Endothelial cell (in vitro differentiated cells): ENCODE data around the gene CHRNG. TPM values are rescaled to one million over a fixed set of nuclear protein-coding genes. Genes with fewer than 3 reads are reported as not detected.

Experiments
- DNase-seq: peaks from one replicate; pipeline ENCODE4 v3.0.0; 2021; ENCODE audit warnings: low spot score
- H3K27ac Mint-ChIP-seq: one replicate; pipeline ENCODE4 v1.8.0; 2021; ENCODE audit warnings: mixed read lengths, inconsistent platforms; ENCODE audit not compliant: unreplicated experiment
- H3K27me3 Mint-ChIP-seq: one replicate; pipeline ENCODE4 v1.8.0; 2021; ENCODE audit warnings: mild to moderate bottlenecking, moderate library complexity, mixed read lengths, inconsistent platforms; ENCODE audit not compliant: unreplicated experiment
- H3K36me3 Mint-ChIP-seq: one replicate; pipeline ENCODE4 v1.8.0; 2021; ENCODE audit warnings: mild to moderate bottlenecking, low read depth, mixed read lengths, inconsistent platforms; ENCODE audit not compliant: unreplicated experiment
- H3K4me1 Mint-ChIP-seq: one replicate; pipeline ENCODE4 v1.8.0; 2021; ENCODE audit warnings: mild to moderate bottlenecking, mixed read lengths, inconsistent platforms; ENCODE audit not compliant: unreplicated experiment
- H3K4me3 Mint-ChIP-seq: one replicate; pipeline ENCODE4 v1.8.0; 2021; ENCODE audit warnings: mild to moderate bottlenecking, mixed read lengths, inconsistent platforms; ENCODE audit not compliant: unreplicated experiment
- H3K9me3 Mint-ChIP-seq: one replicate; pipeline ENCODE4 v1.8.0; 2021; ENCODE audit warnings: mixed read lengths, inconsistent platforms; ENCODE audit not compliant: unreplicated experiment
- total RNA-seq: library from RNA; stranded (reverse); fragmentation: NEBNext Ultra II Directional; extraction: Animal tissue kit (Norgen Biotek cat#: 25700); gene quantifications from one replicate; pipeline ENCODE4 v1.2.1, GENCODE V29; 2021; ENCODE audit not compliant: unreplicated experiment
- TF ChIP-seq, protein P1 (sequence below): fragments of 200-600 bp; sonication (generic); IDR thresholded peaks from one replicate; pipeline ENCODE4 v1.5.0; 2021; ENCODE audit warnings: antibody characterized with exemption; ENCODE audit not compliant: unreplicated experiment

Gene CHRNG
- total RNA-seq, 1 donor from 2014 or later: not detected

DNA sequence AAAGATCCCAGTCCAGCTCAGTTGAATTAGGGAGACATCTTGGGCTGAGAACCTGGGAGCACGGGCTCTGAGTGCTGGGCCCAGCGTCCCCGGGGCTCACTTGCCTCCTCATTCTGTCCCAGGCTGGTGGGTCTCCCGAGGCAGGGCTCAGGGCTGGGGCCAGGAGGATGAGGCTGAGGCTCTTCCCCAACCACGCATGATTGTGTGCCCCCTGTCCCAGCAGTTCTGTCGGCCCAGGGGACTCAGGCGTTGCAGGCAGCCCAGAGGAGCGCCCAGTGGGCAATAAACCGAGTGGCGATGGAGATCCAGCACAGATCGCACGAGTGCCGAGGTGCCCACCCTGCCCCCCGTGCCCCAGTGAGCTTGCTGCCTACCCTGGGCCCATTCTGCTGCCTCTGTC lies 18.4 kb upstream of the CHRNG start:
- no peaks in the 10 kb centered on the region for H3K36me3 Mint-ChIP-seq
- no peaks in the 10 kb centered on the region for H3K9me3 Mint-ChIP-seq
- no peak for DNase-seq
- peaks cover 2% of the 10 kb centered on the region for H3K4me1 Mint-ChIP-seq
- peaks cover 6% of the 10 kb centered on the region for H3K27me3 Mint-ChIP-seq
- no peak overlapping the region for H3K27ac Mint-ChIP-seq
- TF ChIP-seq, protein P1, sequence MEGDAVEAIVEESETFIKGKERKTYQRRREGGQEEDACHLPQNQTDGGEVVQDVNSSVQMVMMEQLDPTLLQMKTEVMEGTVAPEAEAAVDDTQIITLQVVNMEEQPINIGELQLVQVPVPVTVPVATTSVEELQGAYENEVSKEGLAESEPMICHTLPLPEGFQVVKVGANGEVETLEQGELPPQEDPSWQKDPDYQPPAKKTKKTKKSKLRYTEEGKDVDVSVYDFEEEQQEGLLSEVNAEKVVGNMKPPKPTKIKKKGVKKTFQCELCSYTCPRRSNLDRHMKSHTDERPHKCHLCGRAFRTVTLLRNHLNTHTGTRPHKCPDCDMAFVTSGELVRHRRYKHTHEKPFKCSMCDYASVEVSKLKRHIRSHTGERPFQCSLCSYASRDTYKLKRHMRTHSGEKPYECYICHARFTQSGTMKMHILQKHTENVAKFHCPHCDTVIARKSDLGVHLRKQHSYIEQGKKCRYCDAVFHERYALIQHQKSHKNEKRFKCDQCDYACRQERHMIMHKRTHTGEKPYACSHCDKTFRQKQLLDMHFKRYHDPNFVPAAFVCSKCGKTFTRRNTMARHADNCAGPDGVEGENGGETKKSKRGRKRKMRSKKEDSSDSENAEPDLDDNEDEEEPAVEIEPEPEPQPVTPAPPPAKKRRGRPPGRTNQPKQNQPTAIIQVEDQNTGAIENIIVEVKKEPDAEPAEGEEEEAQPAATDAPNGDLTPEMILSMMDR: no peak
- no peak overlapping the region for H3K4me3 Mint-ChIP-seq

DNA sequence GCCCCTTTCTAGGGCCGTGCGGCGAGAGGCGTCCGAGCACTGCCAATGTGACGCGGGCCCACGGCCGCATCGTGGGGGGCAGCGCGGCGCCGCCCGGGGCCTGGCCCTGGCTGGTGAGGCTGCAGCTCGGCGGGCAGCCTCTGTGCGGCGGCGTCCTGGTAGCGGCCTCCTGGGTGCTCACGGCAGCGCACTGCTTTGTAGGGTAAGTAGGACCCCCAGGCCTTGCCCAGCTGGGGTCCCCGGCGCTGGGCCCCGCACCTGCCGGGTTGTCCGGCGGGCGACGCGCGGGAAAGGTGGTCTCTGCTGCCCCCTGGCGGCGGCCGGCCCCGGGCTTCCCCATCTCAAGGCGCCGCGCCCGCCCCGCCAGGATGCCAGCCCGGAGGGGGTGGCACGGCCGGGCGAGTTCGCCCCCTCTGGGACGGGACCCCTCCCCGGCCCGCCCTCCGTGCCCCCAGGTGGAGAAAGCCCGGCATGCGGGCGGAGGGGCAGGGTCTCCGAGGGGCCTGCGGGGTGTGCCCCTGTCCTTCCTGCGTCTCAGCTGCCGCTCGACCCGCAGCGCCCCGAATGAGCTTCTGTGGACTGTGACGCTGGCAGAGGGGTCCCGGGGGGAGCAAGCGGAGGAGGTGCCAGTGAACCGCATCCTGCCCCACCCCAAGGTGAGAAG lies 17.4 kb upstream of the CHRNG start:
- Mint-ChIP-seq H3K27me3 (peaks cover 6% of the 10 kb centered on the region), H3K4me1 (peaks cover 2% of the 10 kb centered on the region), H3K9me3 (no peaks in the 10 kb centered on the region), H3K4me3 (no peak overlapping the region), H3K27ac (no peak overlapping the region), H3K36me3 (no peaks in the 10 kb centered on the region)
- TF ChIP-seq, protein P1: peak; percentile 97
- DNase-seq: peak; percentile 75

DNA sequence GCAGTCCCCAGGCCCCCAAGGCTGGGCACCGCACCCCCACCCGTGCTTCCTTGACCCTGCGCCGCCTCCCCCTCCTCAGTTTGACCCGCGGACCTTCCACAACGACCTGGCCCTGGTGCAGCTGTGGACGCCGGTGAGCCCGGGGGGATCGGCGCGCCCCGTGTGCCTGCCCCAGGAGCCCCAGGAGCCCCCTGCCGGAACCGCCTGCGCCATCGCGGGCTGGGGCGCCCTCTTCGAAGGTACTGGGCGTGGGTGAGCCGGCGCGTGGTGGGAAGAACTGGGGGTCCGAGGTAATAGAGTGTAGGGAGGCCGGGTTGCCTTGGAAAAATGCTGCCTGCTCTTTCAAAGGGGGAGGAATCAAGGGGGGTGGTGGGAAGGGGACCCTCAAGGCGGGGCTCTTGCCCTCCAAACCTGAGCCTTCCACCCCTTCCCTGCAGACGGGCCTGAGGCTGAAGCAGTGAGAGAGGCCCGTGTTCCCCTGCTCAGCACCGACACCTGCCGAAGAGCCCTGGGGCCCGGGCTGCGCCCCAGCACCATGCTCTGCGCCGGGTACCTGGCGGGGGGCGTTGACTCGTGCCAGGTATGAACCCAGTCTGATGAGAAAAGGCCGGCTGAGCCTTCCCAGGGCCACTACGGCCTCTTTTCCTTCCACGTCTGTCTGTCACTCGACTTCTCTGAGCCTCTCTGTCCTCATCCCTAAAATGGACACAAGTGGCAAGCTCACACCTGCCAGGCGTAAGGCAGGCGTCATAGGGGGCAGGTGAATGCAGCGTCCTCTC lies 16.7 kb upstream of the CHRNG start:
- H3K9me3 Mint-ChIP-seq: no peaks in the 10 kb centered on the region
- TF ChIP-seq, protein P1: no peak
- no peak for DNase-seq
- no peak overlapping the region for H3K4me3 Mint-ChIP-seq
- peaks cover 5% of the 10 kb centered on the region for H3K27me3 Mint-ChIP-seq
- no peak overlapping the region for H3K27ac Mint-ChIP-seq
- peaks cover 2% of the 10 kb centered on the region for H3K4me1 Mint-ChIP-seq
- H3K36me3 Mint-ChIP-seq: no peaks in the 10 kb centered on the region

DNA sequence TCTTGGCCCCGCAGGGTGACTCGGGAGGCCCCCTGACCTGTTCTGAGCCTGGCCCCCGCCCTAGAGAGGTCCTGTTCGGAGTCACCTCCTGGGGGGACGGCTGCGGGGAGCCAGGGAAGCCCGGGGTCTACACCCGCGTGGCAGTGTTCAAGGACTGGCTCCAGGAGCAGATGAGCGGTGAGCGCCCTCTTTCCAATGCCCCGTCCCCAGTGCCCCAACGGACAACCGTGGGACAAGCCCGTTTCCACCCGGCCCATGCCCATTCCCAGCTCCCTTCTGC lies 16.1 kb upstream of the CHRNG start:
- H3K4me3 Mint-ChIP-seq: no peak overlapping the region
- H3K36me3 Mint-ChIP-seq: no peaks in the 10 kb centered on the region
- H3K27me3 Mint-ChIP-seq: peaks cover 7% of the 10 kb centered on the region
- H3K27ac Mint-ChIP-seq: no peak overlapping the region
- no peaks in the 10 kb centered on the region for H3K9me3 Mint-ChIP-seq
- H3K4me1 Mint-ChIP-seq: peaks cover 2% of the 10 kb centered on the region
- TF ChIP-seq, protein P1: no peak
- DNase-seq: no peak
